GM21723 (cell line): ENCODE data around the gene VIT.

Experiments used
- ATAC-seq: cut with Tn5 transposase; IDR thresholded peaks from one replicate; pipeline ENCODE4 v1.9.1; 2021; ENCODE audit warnings: mild to moderate bottlenecking, moderate library complexity; ENCODE audit not compliant: unreplicated experiment

The VIT gene

DNA sequence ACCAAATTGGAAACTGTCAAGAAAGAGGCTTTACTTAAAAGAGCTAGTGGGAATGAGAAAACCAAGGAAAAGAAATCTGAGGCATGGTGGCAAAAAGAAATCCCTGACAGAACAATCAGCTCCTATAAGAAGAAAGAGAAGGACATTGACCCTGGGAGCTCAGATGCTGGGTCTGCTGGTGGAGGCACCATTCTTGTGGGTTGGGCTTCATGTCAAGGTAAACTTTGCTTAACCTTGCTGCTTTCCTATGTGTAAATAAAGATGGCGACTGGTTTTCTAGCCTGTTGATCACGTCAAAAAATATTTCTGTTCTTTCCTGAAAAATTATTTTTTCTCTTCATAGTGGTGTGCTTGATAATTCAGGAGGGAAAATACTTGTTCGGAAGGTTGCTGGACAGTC lies 58.1 kb downstream of the VIT start:
- no peak for ATAC-seq

DNA sequence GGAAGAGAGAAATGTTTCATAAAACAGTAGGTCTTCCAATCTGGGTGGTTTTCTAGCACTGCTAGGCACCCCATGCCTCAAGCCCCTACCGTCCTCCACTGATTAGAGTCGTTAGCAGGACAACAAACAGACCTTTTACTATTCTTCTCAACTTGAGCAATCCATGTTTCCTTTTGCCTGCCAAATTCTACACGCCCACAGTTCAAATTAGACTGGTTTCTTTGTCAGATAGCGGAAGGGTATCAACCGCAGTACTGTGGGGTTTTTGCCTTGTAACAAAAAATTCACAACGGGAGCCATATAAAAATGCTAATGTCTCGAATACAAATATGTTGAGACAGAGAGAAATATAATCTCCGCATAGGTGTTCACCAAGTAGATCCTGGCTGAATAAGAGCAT lies 59.9 kb downstream of the VIT start:
- ATAC-seq, result no peak

DNA sequence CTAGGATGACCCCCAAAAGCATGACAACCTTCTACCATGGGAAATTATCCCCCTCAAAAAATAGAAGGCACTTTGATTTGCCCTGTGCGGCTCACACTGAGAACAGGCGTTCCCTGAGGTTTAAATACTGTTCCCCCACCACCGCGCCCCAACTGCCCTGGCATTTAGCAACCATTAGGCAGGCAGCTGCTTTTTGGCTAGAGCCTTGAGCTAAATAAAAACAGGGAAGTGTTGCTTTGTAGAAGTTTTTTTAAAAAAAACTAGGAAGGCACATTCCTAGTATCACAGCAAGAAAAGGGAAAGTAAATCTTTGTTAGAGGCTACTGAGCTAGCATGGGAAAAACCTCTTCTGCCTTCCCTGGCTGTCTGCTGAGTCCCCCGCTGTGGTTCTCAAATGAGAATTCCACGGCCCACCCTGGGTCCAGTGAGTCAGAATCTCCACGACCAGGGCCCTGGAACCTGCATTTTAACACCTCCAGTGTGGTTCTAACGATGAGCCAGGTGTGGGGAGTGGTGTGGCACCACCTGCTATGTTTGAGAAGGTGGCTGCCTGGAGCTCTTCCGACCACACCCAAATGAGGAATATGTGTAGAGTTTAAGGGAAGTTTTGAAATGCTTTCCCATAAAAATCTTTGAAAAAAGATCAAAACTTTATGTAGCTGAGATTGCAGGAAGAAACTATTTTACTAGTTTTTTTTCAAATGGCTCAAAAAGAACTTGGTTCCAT lies 66.4 kb downstream of the VIT start:
- ATAC-seq, result no peak

- ATAC-seq, result no peak
Observed at GRCh38 chr2:36769106-36769505, 72.6 kb downstream of the VIT start.

- peak; percentile 70 for ATAC-seq
Observed at GRCh38 chr2:36770542-36771287, 74.2 kb downstream of the VIT start.

DNA sequence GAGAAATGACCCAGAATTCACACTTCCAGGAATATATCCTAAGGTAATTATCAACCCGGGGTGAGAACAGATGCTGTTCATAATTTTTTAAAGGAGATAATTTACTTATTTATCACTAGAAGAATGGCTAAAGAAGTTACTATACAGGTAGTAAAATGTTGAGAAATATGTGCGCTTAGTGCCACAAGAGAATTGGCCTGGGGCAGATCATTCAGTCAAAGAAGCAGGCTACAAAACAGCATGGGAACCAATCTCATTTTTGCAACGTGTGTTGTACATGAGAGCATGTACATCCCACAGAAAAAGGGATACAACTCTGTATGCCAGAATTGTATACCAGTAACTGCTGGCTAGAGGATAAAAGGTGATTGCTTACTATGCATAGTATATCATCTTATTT lies 75.2 kb downstream of the VIT start:
- no peak for ATAC-seq

DNA sequence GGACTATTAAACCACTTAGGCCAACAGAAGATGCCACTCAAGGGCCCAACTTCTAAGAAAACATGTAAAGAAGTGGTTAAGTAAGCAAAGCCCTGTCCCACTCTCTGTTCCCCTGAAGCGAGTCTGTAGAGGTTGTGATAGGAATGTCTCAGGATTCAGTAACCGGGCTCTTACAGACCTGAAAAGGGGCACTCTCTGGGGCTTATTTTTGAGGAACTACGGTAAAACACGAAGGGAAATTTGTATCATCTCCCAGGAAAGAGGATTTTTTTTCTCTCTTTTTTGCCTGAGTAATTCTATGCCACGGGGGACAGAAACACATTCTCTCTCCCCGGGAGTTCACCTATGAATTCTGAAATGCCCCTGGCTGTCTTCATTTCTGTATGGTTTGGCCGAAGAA lies 77.4 kb downstream of the VIT start:
- no peak for ATAC-seq

DNA sequence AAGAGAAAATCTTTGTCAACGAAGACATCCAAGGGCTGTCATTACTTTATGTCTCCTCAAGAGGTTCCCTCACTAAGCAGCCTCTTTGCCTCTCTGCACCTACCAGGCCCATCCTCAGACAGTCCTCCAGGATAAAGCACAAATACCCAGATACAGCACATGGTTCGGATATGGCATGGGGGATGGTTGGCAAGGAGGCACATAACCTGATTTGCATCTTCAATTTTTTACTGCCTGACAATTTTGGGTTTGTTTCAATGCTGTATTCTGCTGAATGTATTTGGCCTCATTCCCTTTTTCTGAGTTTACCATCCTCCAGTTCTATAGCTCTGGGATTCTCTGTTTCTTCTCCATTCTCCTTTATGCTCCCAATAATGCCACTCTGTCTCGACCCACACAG lies 78.8 kb downstream of the VIT start:
- no peak for ATAC-seq

DNA sequence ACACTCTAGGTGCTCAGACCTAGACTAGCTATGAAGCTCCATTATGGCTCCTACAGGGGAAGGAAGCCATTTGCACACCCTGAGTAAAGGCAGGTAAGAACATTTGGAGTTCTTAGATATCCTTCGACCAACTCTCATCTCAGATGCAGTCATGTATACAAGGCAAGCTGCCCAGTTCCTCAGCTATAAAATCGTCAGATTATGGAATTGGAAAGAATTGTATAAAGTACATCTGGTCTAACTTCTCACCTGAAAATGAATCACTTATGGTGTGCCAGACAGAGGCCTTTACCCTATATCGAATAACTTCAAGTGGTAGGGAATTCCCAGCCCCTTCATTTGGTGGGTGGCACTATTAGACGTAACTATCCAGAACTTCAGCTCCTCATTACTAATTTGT lies 79.3 kb downstream of the VIT start:
- no peak for ATAC-seq

DNA sequence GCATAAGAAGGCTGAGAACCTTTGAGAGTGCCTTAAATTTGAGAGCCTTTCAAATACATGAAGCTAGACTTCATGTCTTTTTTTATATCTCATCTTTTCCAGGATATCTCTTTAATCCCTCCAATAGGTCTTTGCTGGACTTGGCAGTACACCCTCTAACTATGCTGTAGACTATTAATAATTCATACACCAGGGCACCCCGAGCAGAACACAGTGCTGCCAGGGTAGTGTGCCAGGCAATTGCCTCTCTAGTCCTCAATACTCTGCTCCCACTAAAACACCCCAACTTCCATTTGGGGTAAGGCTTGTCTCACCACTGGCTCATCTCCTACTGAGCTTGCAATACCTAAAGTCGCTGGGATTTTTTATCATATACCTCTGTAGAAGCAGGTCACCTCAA lies 80.8 kb downstream of the VIT start:
- no peak for ATAC-seq

DNA sequence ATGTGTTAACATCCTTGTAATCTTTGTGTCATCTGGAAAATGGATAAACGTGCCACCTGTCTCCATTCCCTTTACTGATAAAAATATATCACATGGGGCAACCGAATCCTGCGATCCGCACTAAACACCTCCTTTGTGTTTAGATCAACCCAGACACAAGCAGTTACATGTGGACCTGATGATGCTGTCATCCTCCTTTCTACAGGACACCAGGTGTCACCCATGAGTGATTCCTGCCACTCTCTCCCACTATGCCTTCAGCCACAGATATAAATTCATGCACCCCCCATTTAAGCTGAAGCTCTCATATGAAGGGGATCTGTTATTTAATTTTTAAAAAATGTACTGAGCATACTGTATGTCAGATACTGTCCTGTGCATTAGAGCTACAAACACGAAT lies 81.3 kb downstream of the VIT start:
- no peak for ATAC-seq

DNA sequence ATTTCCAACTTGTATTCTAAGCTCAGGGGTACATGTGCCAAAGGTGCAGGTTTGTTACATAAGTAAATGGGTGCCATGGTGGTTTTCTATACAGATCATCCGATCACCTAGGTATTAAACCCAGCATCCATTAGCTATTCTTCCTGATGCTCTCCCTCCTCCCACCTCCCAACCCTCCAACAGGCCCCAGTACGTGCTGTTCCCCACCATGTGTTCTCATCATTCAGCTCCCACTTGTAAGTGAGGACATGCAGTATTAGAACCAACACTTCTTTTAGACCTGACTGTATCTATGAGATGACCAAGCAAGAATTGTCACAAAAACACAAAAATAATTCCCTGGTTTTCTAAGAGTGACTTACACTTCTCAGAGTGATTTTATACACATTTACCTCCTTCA lies 83.0 kb downstream of the VIT start:
- no peak for ATAC-seq

- no peak for ATAC-seq
Observed at GRCh38 chr2:36780231-36780839, 83.8 kb downstream of the VIT start.

DNA sequence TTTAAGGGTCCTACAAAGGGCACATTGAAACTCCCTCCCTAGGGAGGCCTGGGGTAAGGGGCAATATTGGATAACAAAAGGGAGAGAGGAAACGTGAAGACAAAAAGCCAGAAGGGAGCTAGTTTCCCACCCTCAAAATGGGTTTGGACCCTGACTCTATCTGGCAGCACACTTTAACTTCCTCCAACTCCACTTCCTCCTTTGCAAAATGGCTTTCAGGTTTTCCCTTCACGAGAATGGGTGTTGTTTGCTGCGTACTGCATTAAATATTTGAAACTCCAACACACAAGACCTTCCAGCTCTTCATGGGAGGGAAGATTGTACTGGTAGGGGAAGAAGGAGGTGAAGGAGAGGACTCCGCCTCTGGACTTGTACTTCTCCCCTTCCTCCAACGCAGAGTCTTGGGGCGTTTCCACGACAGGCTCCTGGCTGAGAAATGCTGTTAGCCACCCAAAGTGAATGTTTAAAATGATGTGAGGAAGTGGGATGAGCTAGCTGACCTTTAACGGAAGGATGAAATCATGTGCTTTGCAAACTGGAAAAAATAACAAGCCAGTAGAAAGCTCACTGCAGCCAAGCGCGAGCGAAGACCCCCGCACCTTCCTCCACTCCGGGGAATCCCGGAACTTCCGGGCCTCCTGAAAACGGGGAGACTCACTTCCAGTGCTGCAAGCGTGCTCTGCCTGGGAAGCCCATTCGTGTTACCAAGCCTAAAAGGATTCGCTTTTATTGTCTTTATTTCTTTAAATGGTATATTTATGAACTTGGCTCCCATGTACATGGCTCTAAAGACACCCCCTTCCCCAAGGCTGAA lies 85.6 kb downstream of the VIT start:
- no peak for ATAC-seq

DNA sequence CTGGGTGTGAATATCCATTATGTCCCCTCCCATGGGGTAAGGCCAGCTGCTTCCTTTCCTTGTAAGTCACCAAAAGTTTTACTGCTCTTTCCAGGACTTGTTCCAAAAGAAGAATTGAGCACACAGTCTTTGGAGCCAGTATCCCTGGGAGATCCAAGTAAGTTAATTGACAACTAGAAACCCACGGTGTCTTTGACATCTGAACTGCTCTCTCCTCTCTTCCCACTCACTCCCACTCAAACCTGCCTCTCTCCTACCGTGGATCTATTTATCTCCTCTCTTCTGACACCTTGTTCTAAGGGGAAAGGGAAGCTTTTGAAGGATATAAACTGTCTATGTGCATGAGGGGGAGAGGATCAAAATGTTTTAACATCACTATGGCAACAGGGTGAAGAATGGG lies 86.7 kb downstream of the VIT start:
- ATAC-seq, result no peak

GRCh38 chr2:36785179-36785795 lies 88.8 kb downstream of the VIT start:
- ATAC-seq, result peak; percentile 86

- ATAC-seq, result no peak
Observed at GRCh38 chr2:36789181-36789804, 92.8 kb downstream of the VIT start.

DNA sequence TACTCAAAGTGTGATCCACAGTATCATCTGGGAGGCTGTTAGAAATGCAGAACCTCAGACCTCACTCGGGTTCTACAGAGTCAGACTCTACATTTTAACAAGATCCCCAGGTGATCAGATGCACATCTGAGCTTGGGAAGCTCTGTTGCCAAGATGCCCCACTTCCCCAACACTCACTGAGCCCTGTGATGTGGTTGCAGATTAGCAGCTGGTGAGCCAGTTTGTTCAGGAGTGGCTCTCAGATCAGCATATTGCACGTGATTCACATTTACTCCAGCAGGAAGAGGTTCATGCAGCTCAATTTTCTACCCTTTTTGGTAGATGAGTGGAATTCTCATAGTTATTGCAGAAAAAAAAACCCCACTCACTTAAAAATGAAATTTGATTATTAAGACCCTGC lies 96.4 kb downstream of the VIT start:
- ATAC-seq, result no peak

GRCh38 chr2:36797324-36798070 lies 101.0 kb downstream of the VIT start:
- ATAC-seq, result no peak

DNA sequence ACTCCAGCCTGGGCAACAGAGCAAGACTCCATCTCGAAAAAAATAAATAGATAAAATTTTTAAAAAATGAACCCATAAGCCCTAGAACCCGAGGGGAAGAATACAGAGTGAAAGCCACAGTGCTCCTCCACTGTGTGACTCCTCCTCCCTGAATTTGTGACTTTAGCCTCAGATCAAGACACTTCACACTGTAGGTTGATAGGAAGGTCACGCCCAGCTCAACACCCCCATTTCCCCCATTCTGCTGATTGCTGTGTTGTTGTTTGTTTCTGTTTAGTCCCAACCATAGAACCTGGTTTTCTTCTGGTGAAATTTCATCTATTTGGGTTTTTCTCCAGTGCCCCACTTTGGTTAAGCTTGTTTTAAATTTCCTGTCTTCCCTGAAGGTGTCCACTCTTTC lies 102.2 kb downstream of the VIT start:
- no peak for ATAC-seq
